ENCODE data around the gene ARSG. TPM values are rescaled to one million over a fixed set of nuclear protein-coding genes. Genes with fewer than 3 reads are reported as not detected.

The ARSG gene
- total and polyA plus RNA-seq, 9 of the 15 experiments (the other 6 are each of a cell fraction or from before 2014, with no cell fraction given): 1.0 to 5.6 (median 1.8) TPM

DNA sequence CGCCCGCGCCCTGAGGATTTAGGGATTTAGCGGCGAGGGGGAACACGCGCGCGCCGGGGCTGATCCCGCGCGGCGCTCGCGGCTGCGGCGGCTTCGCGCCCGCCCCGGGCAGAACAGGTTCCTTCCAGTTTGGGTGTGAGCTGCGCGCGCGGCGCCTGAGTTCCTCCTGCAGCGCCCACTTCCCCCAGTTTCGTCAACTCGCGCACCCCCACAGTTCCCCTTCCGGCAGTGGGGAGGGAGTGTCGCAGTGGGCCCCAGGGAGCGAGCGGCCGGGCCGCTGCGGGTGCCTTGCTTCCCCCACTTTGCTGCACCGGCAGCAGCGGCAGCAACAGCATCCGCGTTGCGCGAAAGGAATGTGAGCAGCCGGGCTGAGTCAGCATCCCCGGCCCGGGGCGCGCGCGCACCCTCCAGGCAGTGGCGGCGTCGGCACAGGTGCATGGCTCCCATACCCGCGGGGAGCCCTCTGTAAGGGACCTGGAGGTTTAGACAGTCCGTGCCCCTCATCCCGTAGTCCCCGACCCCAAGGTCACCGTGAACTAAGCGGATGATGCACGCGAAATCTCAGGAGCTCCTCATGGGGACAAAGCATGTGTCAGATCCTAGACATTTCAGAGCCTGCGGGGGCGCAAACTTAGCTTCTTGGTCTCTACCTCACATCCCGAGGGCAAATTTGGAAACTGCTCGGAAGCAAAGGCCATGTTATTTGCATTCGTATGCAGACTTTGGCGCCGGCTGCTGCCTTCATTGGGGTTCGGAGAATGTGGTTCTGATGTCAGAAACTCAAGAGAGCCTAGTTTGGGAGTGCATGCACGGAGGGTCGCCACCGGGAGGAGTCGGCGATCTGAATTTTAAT is 767 bp downstream of the ARSG start (continued):
- TF ChIP-seq SIRT6 (IDR thresholded peaks at IDR 0.05; ENCODE audit: low read depth, low read length) (no peak), HNRNPH1 (optimal IDR thresholded peaks at IDR 0.05; ENCODE audit: low read depth, low read length) (no peak), ZNF324 (CRISPR knock-in tag; IDR thresholded peaks at IDR 0.05) (no peak), RB1 (IDR thresholded peaks at IDR 0.05; ENCODE audit: low read depth) (peak; percentile 54; the same call in 1 of the 2 replicates), CHD2 (IDR thresholded peaks at IDR 0.05; ENCODE audit: low read depth, low read length) (no peak), ZNF253 (CRISPR knock-in tag; conservative IDR thresholded peaks at IDR 0.05) (no peak), HDAC6 (IDR thresholded peaks at IDR 0.05; ENCODE audit: low read depth, low read length) (0 out of 2 replicates have a peak, but pooled peaks have one; percentile 63), MCM7 (IDR thresholded peaks at IDR 0.05) (no peak), MIER1 (IDR thresholded peaks at IDR 0.05; ENCODE audit: low read depth) (no peak), ZNF668 (CRISPR knock-in tag; IDR thresholded peaks at IDR 0.05) (no peak), CTBP1 (IDR thresholded peaks at IDR 0.05; ENCODE audit: borderline replicate concordance) (peak; percentile 86; the same call in 1 of the 2 replicates)
- TF ChIP-seq, protein P1, sequence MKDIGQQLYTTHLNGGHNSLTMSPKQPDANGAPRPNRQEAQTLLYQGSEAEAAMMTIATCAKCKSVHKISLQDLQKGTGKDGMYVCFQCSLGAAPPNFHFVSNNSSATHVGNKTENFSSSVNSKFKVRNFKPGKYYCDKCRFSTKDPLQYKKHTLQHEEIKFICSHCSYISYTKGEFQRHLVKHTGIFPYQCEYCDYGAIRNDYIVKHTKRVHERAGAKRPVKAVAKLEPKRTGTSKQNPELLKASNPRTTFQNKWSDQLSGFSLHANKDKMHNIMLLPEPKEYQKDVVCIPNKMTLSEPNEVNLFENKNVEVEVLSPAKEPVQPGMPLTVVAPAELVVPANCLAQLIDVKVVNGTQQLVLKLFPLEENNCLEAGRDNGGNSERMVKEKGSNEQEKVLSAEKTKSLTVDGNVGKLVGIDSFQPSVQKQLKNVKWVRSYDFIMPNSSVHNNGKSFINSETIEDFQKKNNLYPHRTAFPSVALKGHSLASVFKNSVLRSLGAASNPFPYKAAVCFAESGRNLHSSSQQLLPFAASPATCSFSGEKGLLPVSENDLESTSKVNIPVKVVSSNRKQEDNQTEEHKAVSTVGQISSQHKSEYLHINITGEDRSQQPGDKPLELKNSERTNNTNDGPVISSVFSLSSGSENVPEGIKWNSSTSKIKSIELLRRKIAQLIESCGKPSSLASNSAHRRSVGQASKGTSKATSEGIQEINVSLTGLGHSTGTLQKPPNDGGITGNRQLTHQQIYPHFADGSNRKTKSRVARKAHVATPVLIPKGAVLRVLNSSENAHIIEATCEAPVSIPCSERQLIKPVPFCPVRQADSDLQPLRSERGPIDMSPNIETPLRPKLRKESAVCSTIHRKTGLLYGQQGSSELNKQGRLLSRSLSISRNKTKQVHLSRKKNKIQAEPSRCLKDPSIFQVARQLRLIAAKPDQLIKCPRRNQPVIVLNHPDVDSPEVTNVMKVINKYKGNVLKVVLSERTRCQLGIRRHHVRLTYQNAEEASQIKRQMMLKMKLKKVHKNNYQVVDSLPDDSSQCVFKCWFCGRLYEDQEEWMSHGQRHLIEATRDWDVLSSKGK (CRISPR knock-in tag; IDR thresholded peaks at IDR 0.05): no peak
- TF ChIP-seq, protein P2, sequence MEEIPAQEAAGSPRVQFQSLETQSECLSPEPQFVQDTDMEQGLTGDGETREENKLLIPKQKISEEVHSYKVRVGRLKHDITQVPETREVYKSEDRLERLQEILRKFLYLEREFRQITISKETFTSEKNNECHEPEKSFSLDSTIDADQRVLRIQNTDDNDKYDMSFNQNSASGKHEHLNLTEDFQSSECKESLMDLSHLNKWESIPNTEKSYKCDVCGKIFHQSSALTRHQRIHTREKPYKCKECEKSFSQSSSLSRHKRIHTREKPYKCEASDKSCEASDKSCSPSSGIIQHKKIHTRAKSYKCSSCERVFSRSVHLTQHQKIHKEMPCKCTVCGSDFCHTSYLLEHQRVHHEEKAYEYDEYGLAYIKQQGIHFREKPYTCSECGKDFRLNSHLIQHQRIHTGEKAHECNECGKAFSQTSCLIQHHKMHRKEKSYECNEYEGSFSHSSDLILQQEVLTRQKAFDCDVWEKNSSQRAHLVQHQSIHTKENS (CRISPR knock-in tag; IDR thresholded peaks at IDR 0.05): no peak
- TF ChIP-seq, protein P3, sequence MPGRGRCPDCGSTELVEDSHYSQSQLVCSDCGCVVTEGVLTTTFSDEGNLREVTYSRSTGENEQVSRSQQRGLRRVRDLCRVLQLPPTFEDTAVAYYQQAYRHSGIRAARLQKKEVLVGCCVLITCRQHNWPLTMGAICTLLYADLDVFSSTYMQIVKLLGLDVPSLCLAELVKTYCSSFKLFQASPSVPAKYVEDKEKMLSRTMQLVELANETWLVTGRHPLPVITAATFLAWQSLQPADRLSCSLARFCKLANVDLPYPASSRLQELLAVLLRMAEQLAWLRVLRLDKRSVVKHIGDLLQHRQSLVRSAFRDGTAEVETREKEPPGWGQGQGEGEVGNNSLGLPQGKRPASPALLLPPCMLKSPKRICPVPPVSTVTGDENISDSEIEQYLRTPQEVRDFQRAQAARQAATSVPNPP (IDR thresholded peaks at IDR 0.05; ENCODE audit: borderline replicate concordance, insufficient read depth, insufficient read length): no peak
- TF ChIP-seq, protein P4, sequence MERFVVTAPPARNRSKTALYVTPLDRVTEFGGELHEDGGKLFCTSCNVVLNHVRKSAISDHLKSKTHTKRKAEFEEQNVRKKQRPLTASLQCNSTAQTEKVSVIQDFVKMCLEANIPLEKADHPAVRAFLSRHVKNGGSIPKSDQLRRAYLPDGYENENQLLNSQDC (CRISPR knock-in tag; IDR thresholded peaks at IDR 0.05): no peak
- TF ChIP-seq, protein P5, sequence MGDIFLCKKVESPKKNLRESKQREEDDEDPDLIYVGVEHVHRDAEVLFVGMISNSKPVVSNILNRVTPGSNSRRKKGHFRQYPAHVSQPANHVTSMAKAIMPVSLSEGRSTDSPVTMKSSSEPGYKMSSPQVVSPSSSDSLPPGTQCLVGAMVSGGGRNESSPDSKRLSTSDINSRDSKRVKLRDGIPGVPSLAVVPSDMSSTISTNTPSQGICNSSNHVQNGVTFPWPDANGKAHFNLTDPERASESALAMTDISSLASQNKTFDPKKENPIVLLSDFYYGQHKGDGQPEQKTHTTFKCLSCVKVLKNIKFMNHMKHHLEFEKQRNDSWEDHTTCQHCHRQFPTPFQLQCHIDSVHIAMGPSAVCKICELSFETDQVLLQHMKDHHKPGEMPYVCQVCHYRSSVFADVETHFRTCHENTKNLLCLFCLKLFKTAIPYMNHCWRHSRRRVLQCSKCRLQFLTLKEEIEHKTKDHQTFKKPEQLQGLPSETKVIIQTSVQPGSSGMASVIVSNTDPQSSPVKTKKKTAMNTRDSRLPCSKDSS (IDR thresholded peaks at IDR 0.05; ENCODE audit: low read depth, partially characterized antibody): no peak
